Placental epithelial cell (primary cell): ENCODE measurements around the gene HIRIP3. TPM values are rescaled to one million over a fixed set of nuclear protein-coding genes. Genes with fewer than 3 reads are reported as not detected.

ENCODE experiments used
- total RNA-seq: library from RNA; depleted of rRNA; stranded (reverse); fragments of >200 nt; gene quantifications from 2 replicates; pipeline ENCODE4 v1.2.3, GENCODE V29; 2012

The HIRIP3 gene
- total RNA-seq = 9.8 and 10.5 TPM in 2 replicates

DNA sequence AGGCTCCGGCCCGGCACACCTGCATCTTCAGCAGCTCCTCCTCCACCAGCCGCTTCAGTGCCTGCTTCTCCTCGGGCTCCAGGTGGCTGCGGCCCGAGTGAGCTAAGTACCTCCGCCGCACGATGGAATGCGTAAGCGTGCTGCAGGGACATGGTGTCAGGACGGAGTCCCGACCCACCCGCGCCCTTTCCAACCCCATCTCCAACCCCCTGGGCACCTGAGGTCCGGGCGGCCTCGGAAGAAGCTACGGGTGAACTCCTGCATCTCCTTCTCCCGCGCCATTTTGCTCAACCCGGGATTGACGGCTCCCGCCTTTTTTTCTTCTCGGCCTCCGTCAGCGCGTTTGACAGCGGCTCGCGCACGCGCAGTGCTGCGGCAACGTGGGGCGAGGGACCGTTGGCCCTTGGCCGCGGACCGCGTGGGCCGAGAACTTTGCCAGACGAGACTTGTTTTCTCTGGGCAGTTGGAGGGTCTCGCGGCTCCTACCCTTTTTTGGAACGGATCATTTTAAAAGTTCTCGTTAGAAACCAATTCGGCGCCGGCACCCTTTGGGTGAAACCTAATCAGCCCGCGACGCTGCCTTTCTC lies at the start of gene HIRIP3:
Gene HIRIP3, minus strand, starts transcription at position 294 of the 587 bp plus-strand sequence. Its CDS starts 12 bp downstream, at position 282.

GRCh38 chr16:30030841-30031413 lies 35.5 kb upstream of the HIRIP3 start, which contains the start of gene TLCD3B:
Gene TLCD3B, minus strand, starts transcription at chr16:30031271. Its CDS starts 744 bp downstream, at chr16:30030527.

DNA sequence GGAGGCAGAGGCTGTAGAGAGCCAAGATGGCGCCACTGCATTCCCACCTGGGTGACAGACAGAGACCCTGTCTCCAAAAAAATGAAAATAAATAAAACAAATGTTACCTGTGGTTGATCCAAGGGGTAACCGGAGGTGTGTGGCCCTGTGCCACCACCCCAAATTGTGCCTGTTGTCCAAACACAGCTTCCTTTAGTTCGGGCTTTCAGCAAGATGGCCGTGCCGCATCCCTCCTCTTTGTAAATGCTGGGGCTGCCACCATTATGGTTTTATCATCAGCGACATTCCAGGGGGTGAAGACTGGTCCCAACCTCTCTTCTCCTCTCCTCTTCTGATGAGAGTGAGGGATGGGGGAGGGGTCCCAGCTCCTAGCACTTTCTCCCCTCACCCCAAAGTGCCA lies 27.5 kb upstream of the HIRIP3 start, which contains the start of gene C16orf92:
Gene C16orf92, plus strand, starts transcription at position 312 of the 400 bp plus-strand sequence. CDS start 143 bp downstream, outside the sequence.

DNA sequence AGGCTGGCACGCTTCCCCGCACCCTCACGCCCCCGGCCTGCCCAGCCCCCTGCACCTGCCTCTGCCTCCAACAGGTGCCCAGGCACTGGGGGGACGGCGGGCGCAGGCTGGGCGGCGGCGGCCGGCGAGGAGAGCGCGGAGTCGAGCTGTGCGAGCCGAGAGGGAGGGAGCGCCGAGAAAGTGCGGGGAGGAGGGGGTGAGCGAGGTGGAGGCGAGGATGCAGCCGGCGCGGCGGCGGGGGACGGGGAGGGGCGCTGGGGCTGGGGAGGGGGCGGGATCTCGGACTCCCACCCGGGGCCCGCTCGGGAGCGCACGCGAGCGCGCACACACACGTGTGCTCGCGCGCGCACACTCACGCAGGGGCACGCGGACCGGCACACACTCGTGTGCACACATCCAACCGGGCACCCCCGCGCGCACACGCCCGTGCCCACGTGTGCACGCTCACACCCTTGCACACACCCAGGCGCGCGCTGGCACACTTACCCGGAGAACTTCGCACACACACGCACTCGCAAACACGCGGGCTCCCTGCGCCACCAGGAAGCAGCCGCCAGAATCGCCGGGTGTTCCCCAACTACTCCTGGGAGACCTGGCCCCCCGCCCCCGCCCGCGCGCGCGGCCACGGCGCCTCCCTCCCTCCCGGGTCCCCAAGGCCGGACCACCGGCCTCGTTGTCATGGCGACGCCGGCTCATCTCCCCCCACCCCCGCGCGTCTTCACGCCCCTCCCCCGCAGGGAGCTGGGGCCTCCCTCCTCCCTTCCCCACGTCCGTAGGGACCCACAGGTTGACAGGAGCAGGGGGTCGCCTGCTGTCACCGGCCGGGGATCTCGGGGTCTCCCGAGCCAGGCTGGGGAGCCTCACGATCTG lies 15.7 kb upstream of the HIRIP3 start, which contains the start of gene DOC2A:
Gene DOC2A, minus strand, starts transcription at position 184 of the 870 bp plus-strand sequence. CDS start 805 bp downstream, outside the sequence.

GRCh38 chr16:29995911-29996765 lies 721 bp upstream of the HIRIP3 start, which contains the start of gene INO80E:
Gene INO80E, plus strand, starts transcription at chr16:29996241. Its CDS starts 70 bp downstream, at chr16:29996311.

GRCh38 chr16:29973384-29974246 lies 21.8 kb downstream of the HIRIP3 start, which contains the start of gene TAOK2:
Gene TAOK2, plus strand, starts transcription at chr16:29973868. Its CDS starts 3,905 bp downstream, at chr16:29977773.

DNA sequence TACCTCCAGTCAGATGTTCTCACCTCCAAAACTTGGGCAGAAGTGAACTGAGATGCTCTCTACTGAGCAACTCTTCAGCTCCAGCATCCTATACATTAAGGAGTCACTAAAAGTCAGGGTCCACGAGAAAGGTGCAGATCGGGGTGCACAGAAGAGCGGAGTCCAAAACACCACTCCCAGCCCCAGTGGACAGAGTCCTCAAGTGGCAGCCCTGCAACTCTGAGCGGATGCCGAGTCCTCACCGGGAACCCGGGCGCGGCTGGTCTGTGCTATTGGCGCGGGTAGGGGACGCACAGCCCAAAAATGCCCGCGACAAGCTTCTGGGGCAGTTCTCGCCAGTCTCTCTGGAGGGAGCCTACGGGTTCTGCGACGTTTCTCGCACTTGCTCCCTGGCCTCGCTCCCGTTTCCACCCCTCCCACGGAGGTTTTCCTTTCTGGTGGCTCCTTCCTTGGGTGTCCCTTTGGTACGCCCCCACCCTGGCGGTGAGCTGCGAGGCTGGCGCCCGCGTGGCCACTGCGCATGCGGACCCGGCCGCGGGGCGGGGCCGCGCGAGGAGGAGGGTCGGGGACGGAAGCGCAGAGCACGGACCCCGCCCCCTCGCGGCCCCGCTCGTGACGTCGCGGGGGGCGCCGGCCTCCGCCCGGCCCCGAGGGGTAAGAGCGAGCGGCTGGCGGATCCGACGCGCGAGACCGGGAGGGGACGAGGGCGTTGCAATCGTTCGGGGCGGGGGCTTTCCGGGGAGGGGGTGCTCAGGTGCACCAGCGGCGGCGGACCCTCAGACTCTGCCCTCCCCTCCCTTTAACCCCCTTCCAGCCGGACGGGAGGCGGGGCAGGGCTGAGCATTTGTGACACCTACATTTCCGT lies 33.7 kb downstream of the HIRIP3 start, which contains the start of gene TMEM219:
Gene TMEM219, plus strand, starts transcription at position 601 of the 865 bp plus-strand sequence. CDS start 1,065 bp downstream, outside the sequence.

Other genes starting within 250 kb of the HIRIP3 start
- not detected in 2 replicates for gene C16orf54, start 249.6 kb downstream of the HIRIP3 start, total RNA-seq
- gene ZG16, start 217.4 kb downstream of the HIRIP3 start, total RNA-seq = 0.33 and 1.2 TPM in 2 replicates
- 40.1 and 81.7 TPM in 2 replicates for gene KIF22, start 204.9 kb downstream of the HIRIP3 start, total RNA-seq
- 411 and 461 TPM in 2 replicates for gene MAZ, start 189.1 kb downstream of the HIRIP3 start, total RNA-seq
- 1.2 and 13.3 TPM in 2 replicates for gene PRRT2, start 183.4 kb downstream of the HIRIP3 start, total RNA-seq
- 42.0 and 44.8 TPM in 2 replicates for gene PAGR1, start 179.5 kb downstream of the HIRIP3 start, total RNA-seq
- 38.1 and 71.7 TPM in 2 replicates for gene MVP, start 175.2 kb downstream of the HIRIP3 start, total RNA-seq
- 66.7 and 80.3 TPM in 2 replicates for gene CDIPT, start 132.4 kb downstream of the HIRIP3 start, total RNA-seq
- 1.2 and 2.7 TPM in 2 replicates for gene SEZ6L2, start 96.1 kb downstream of the HIRIP3 start, total RNA-seq
- gene ASPHD1, start 95.1 kb downstream of the HIRIP3 start, total RNA-seq = 0.79 TPM in 1 of 2 replicates, not detected in the other
- gene KCTD13, start 69.4 kb downstream of the HIRIP3 start, total RNA-seq = 13.0 and 15.7 TPM in 2 replicates
- 65.6 and 66.7 TPM in 2 replicates for gene TMEM219, start 33.5 kb downstream of the HIRIP3 start, total RNA-seq
- 65.2 and 74.3 TPM in 2 replicates for gene TAOK2, start 21.7 kb downstream of the HIRIP3 start, total RNA-seq
- 34.9 and 52.2 TPM in 2 replicates for gene INO80E, start 624 bp upstream of the HIRIP3 start, total RNA-seq
- not detected in 2 replicates for gene DOC2A, start 15.4 kb upstream of the HIRIP3 start, total RNA-seq
- gene C16orf92, start 27.6 kb upstream of the HIRIP3 start, total RNA-seq = not detected in 2 replicates
- not detected in 2 replicates for gene TLCD3B, start 35.7 kb upstream of the HIRIP3 start, total RNA-seq
- gene ALDOA, start 70.1 kb upstream of the HIRIP3 start, total RNA-seq = 572 and 1,018 TPM in 2 replicates
- gene PPP4C, start 80.4 kb upstream of the HIRIP3 start, total RNA-seq = 273 and 323 TPM in 2 replicates
- gene TBX6, start 96.3 kb upstream of the HIRIP3 start, total RNA-seq = 1.6 and 4.7 TPM in 2 replicates
- 44.5 and 59.7 TPM in 2 replicates for gene YPEL3, start 100.6 kb upstream of the HIRIP3 start, total RNA-seq
- 1.1 and 2.7 TPM in 2 replicates for gene GDPD3, start 117.9 kb upstream of the HIRIP3 start, total RNA-seq
- gene MAPK3, start 127.6 kb upstream of the HIRIP3 start, total RNA-seq = 36.5 and 36.7 TPM in 2 replicates
- 5.1 and 5.7 TPM in 2 replicates for gene CORO1A, start 188.0 kb upstream of the HIRIP3 start, total RNA-seq
- 42.0 and 117 TPM in 2 replicates for gene BOLA2B, start 198.0 kb upstream of the HIRIP3 start, total RNA-seq
- gene SLX1A, start 198.3 kb upstream of the HIRIP3 start, total RNA-seq = 21.9 and 46.3 TPM in 2 replicates
- gene SULT1A3, start 203.6 kb upstream of the HIRIP3 start, total RNA-seq = 4.1 and 4.7 TPM in 2 replicates